Heart right ventricle (tissue), 16 donors: ENCODE results near the gene LINGO1. TPM values are rescaled to one million over a fixed set of nuclear protein-coding genes. Genes with fewer than 3 reads are reported as not detected.

ENCODE experiments used
- ATAC-seq, 8 donors: fragments of 200-7000 bp; cut with Tn5 transposase; one replicate each; pipeline ENCODE4 v1.9.1; 2020; ENCODE audit warnings: mild to moderate bottlenecking in 8 of 8, moderate library complexity in 8 of 8, moderate number of reproducible peaks in 1 of 8
- DNase-seq, 2 donors: peaks; one replicate each; pipeline ENCODE4 v3.0.0-alpha.2; 2020
- H3K27ac ChIP-seq, 10 donors: fragments of 200-600 bp; sonication (generic) in 2 of 10; one replicate each; pipeline versions ENCODE4 v1.5.0 to v1.8.0; 2020 to 2022; ENCODE audit warnings: mild to moderate bottlenecking in 3 of 10
- H3K27me3 ChIP-seq, 7 donors: fragments of 200-600 bp; one replicate each; pipeline ENCODE4 v1.8.0; 2021 to 2022; ENCODE audit warnings: mild to moderate bottlenecking in 2 of 7
- H3K36me3 ChIP-seq, 9 donors: fragments of 200-600 bp; sonication (generic) in 1 of 9; one replicate each; pipeline versions ENCODE4 v1.5.0 to v1.8.0; 2020 to 2022; ENCODE audit warnings: mild to moderate bottlenecking in 2 of 9
- H3K4me1 ChIP-seq, 9 donors: fragments of 200-600 bp; sonication (generic) in 1 of 9; one replicate each; pipeline versions ENCODE4 v1.5.0 to v1.8.0; 2020 to 2022; ENCODE audit warnings: mild to moderate bottlenecking in 4 of 9
- H3K4me3 ChIP-seq, 10 donors: fragments of 200-600 bp; sonication (generic) in 2 of 10; one replicate each; pipeline versions ENCODE4 v1.5.0 to v1.8.0; 2020 to 2022; ENCODE audit warnings: mild to moderate bottlenecking in 7 of 10, moderate library complexity in 2 of 10
- H3K9me3 ChIP-seq, 11 donors: fragments of 200-600 bp in 10 of 11; sonication (generic) in 2 of 11; one replicate each; pipeline versions ENCODE4 v1.5.0 to v1.8.0; 2013 to 2022; ENCODE audit warnings: mild to moderate bottlenecking in 2 of 11, control low read depth in 1 of 11, moderate library complexity in 1 of 11
- WGBS, 2 donors: extraction: QIAGEN DNeasy Blood & Tissue Kit; methylation state at CpG; one replicate each; pipeline ENCODE4 v1.1.7; 2013; ENCODE audit warnings: inconsistent platforms in 1 of 2; 5-methylcytosine and 5-hydroxymethylcytosine counted together
- intact Hi-C, 10 donors: fragments of 100-400 bp; cut with DNase I; formaldehyde crosslinking; loops; one replicate each; pipeline versions ENCODE4 v1.11.1 to v1.14.2; 2022
- polyA plus RNA-seq, 2 donors: library from polyadenylated mRNA; stranded (reverse); fragments of 200-250 nt; gene quantifications; one replicate each; pipeline ENCODE4 v1.2.3, GENCODE V29; 2013
- total RNA-seq, 10 donors: library from RNA; stranded (reverse); fragmentation: NEBNext Ultra II Directional in 3 of 10; extraction: Animal tissue kit (Norgen Biotek cat#: 25700) in 3 of 10; gene quantifications; one replicate each; pipeline versions ENCODE4 v1.2.1 to v1.2.4, GENCODE V29; 2021 to 2023
- TF ChIP-seq, protein P1 (sequence below), 9 donors: fragments of 200-600 bp; sonication (generic) in 2 of 9; IDR thresholded peaks; one replicate each; pipeline versions ENCODE4 v1.5.0 to v1.8.0; 2021 to 2022; ENCODE audit warnings: antibody characterized with exemption in 9 of 9, mild to moderate bottlenecking in 5 of 9, moderate library complexity in 1 of 9
- donor health status: Arrhythmogenic right ventricular cardiomyopathy.
- donor health status: ischemic (EF 13 %, LVEDD 7.1; RV severe dilation, severe dysfunction).
- donor health status: healthy with polysubstance abuse.
- donor health status: DM: no; HTN: yes; CAD: no.
- donor health status: DM: no; HTN: no; CAD: no.
- donor health status: ischemic (EF 25% LVEDD 6.9; RV normal size, moderate dysfunction).
- donor health status: ischemic (EF 25% LVEDD 5.7; RV mildly dilated, moderate dysfunction).
- donor health status: healthy.
- donor health status: DM: yes; HTN: yes; CAD: no.
- donor health status: Ischemic cardiomyopathy.
- donor health status: ischemic (EF 35%, LVEDD 5.7; RV mildly dilated, moderate dysfunction).
- donor health status: nonischemic (EF 11% LVEDD 7.7; RV severe dilation, severe dysfunction).
- donor health status: DM: yes; HTN: yes; CAD: no.
- donor health status: PGD.
- donor health status: ischemic (EF 29% LVEDD 5.4; RV normal size, mild dysfunction).
- donor health status: nonischemic (EF 23%, LVEDD 6.1; RV moderate dilation, normal function).

Gene LINGO1
- total and polyA plus RNA-seq, 12 donors, result 0.70 to 2.7 (median 1.3) TPM

DNA sequence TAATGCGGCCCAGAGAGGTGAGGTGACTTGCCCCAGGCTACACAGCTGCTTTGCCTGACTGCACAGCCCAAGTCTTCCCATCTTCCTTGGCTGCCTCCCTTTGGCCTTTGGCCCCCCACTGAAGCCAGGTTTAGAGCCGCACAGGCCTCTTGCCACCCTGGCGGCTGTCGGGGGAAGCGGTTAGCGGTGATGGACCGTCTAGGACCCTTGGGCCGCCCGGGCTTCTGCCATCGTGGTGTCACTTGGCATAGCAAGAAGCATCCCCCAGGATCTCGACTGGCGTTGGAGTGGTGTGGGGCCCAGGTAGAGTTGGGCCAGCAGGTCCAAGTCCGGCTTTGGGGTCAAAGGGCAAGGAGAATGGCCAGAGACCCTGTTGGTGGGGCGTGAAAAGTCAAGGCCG, 61.0 kb downstream of the LINGO1 start:
- DNase-seq, result no peak
- no peaks in the 10 kb centered on the region for H3K36me3 ChIP-seq
- H3K27ac ChIP-seq, result no peak overlapping the region
- intact Hi-C loops, result no loop called here
- H3K4me3 ChIP-seq, result no peak overlapping the region
- peaks cover 0 to 3% (median 0%) of the 10 kb centered on the region in 11 donors for H3K9me3 ChIP-seq
- WGBS, 2 donors, result 92 to 98% methylated on average over 15 of the region's 15 CpGs
- H3K4me1 ChIP-seq, result peaks cover 0 to 19% (median 10%) of the 10 kb centered on the region in 9 donors
- ATAC-seq, result no peak
- H3K27me3 ChIP-seq, result no peaks in the 10 kb centered on the region
- TF ChIP-seq, protein P1, sequence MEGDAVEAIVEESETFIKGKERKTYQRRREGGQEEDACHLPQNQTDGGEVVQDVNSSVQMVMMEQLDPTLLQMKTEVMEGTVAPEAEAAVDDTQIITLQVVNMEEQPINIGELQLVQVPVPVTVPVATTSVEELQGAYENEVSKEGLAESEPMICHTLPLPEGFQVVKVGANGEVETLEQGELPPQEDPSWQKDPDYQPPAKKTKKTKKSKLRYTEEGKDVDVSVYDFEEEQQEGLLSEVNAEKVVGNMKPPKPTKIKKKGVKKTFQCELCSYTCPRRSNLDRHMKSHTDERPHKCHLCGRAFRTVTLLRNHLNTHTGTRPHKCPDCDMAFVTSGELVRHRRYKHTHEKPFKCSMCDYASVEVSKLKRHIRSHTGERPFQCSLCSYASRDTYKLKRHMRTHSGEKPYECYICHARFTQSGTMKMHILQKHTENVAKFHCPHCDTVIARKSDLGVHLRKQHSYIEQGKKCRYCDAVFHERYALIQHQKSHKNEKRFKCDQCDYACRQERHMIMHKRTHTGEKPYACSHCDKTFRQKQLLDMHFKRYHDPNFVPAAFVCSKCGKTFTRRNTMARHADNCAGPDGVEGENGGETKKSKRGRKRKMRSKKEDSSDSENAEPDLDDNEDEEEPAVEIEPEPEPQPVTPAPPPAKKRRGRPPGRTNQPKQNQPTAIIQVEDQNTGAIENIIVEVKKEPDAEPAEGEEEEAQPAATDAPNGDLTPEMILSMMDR (IDR thresholded peaks at IDR 0.05), result no peak

DNA sequence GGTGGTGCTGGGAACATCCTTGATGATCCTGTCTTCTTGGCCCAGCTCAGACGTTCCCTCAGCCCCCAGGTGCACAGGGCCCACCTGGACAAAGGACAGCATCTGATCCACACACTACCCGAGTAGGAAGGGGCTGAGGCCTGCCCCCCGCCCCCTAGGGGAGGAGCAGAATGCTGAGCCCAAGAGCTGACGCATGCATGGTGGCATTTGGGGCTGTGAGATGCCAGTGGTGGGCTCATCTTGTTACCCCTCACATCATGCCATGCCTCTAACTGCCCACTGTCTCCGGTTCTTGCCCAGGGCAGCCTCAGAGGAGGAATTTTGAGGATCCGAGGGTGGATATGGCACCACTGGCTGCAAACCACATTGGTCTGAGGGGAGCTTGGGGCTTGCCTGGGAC, 61.5 kb downstream of the LINGO1 start:
- WGBS, 2 donors, result 90 to 95% methylated on average over 6 of the region's 6 CpGs
- Histone ChIP-seq H3K27ac (no peak overlapping the region), H3K27me3 (no peaks in the 10 kb centered on the region), H3K36me3 (no peaks in the 10 kb centered on the region), H3K4me1 (peaks cover 0 to 19% (median 10%) of the 10 kb centered on the region in 9 donors), H3K9me3 (peaks cover 0 to 3% (median 0%) of the 10 kb centered on the region in 11 donors), H3K4me3 (no peak overlapping the region)
- ATAC-seq, result no peak
- intact Hi-C loops, result no loop called here
- DNase-seq, result no peak
- TF ChIP-seq, protein P1 (IDR thresholded peaks at IDR 0.05), result no peak

- H3K27me3 ChIP-seq, result no peaks in the 10 kb centered on the region
- peak overlapping the region in 8 of 10 donors; percentile 6 to 41 (median 32) for H3K4me3 ChIP-seq
- H3K27ac ChIP-seq, result peak overlapping the region in 5 of 10 donors; percentile 25 to 66 (median 40)
- H3K9me3 ChIP-seq, result peaks cover 0 to 3% (median 0%) of the 10 kb centered on the region in 11 donors
- H3K4me1 ChIP-seq, result peaks cover 0 to 19% (median 10%) of the 10 kb centered on the region in 9 donors
- no peak for DNase-seq
- 49 to 56% methylated on average over 6 of the region's 6 CpGs for WGBS, 2 donors
- no peaks in the 10 kb centered on the region for H3K36me3 ChIP-seq
- intact Hi-C loops, result no loop called here
- TF ChIP-seq, protein P1 (IDR thresholded peaks at IDR 0.05), result no peak
- ATAC-seq, result peak in 6 of 8 donors; percentile 24 to 61 (median 38)
Observed at GRCh38 chr15:77569729-77570125, 63.0 kb downstream of the LINGO1 start.

GRCh38 chr15:77568973-77569728, 63.6 kb downstream of the LINGO1 start:
- 58 to 67% methylated on average over 24 of the region's 24 CpGs for WGBS, 2 donors
- TF ChIP-seq, protein P1 (IDR thresholded peaks at IDR 0.05), result no peak
- Histone ChIP-seq H3K4me3 (peak overlapping the region in 9 of 10 donors; percentile 6 to 41 (median 31)), H3K27me3 (no peaks in the 10 kb centered on the region), H3K27ac (peak overlapping the region in 8 of 10 donors; percentile 2 to 66 (median 44)), H3K9me3 (peaks cover 0 to 3% (median 0%) of the 10 kb centered on the region in 11 donors), H3K36me3 (no peaks in the 10 kb centered on the region), H3K4me1 (peaks cover 0 to 19% (median 10%) of the 10 kb centered on the region in 9 donors)
- intact Hi-C loops, result no loop called here
- ATAC-seq (peak in 7 of 8 donors; percentile 18 to 60 (median 40)), DNase-seq (no peak)
